Upper lobe of left lung (tissue), 4 donors: Measurements from ENCODE around the gene FOXJ1.

Source experiments
- CTCF ChIP-seq, 6 experiments: fragments of 450-650 bp in 4 of 6; fragments of 200-600 bp in 2 of 6; sonication (generic) in 2 of 6; IDR thresholded peaks; one replicate each; pipeline ENCODE4 v1.5.1; 2016 to 2019; ENCODE audit warnings: antibody characterized with exemption in 6 of 6
- EP300 ChIP-seq, 4 donors: sonication (generic); formaldehyde crosslinking; IDR thresholded peaks; one replicate each; pipeline ENCODE4 v1.5.1; 2017; ENCODE audit warnings: antibody characterized with exemption in 4 of 4, control low read depth in 2 of 4
- POLR2A ChIP-seq, 4 donors: fragments of 450-650 bp; IDR thresholded peaks; one replicate each; pipeline ENCODE4 v1.5.1; 2016 to 2017; ENCODE audit warnings: antibody characterized with exemption in 4 of 4, mild to moderate bottlenecking in 2 of 4

GRCh38 chr17:76097716-76098295 lies 43.2 kb downstream of the FOXJ1 start:
- TF ChIP-seq CTCF (IDR thresholded peaks at IDR 0.05): no peak
- no peak for TF ChIP-seq POLR2A (IDR thresholded peaks at IDR 0.05)
- TF ChIP-seq EP300 (IDR thresholded peaks at IDR 0.05): no peak
